ENCODE measurements around the gene ZNF407.

ZNF407 gene

GRCh38 chr18:75045272-75045671 is 447.6 kb downstream of the ZNF407 start:
- Histone ChIP-seq H3K9me3 (ENCODE audit: insufficient read depth, low read length) (no peaks in the 10 kb centered on the region), H3K9ac (ENCODE audit: insufficient read length, low read depth) (no peak overlapping the region), H3K27me3 (ENCODE audit: insufficient read depth, insufficient read length) (no peaks in the 10 kb centered on the region), H3K4me1 (ENCODE audit: insufficient read depth, insufficient read length) (no peaks in the 10 kb centered on the region), H3K36me3 (ENCODE audit: insufficient read depth, insufficient read length, low read length) (no peaks in the 10 kb centered on the region), H3K4me3 (ENCODE audit: insufficient read length, low read depth) (no peak overlapping the region)
- DNase-seq (ENCODE audit: low read depth, low spot score): no peak
- TF ChIP-seq YY1 (IDR thresholded peaks at IDR 0.05; ENCODE audit: insufficient read depth, insufficient read length) (no peak), SUZ12 (IDR thresholded peaks at IDR 0.05; ENCODE audit: extremely low read depth, insufficient read depth, insufficient read length) (no peak)

GRCh38 chr18:75047240-75047961 is 449.7 kb downstream of the ZNF407 start:
- TF ChIP-seq ZNF274 (IDR thresholded peaks at IDR 0.05; ENCODE audit: low read depth, low read length) (no peak), YY1 (IDR thresholded peaks at IDR 0.05; ENCODE audit: insufficient read depth, insufficient read length) (no peak), SUZ12 (IDR thresholded peaks at IDR 0.05; ENCODE audit: extremely low read depth, insufficient read depth, insufficient read length) (no peak)

GRCh38 chr18:75048776-75049454 is 451.2 kb downstream of the ZNF407 start:
- H3K9ac ChIP-seq (ENCODE audit: insufficient read length, low read depth): no peak overlapping the region
- no peaks in the 10 kb centered on the region for H3K27me3 ChIP-seq (ENCODE audit: insufficient read depth, insufficient read length)
- H3K36me3 ChIP-seq (ENCODE audit: insufficient read depth, insufficient read length, low read length): no peaks in the 10 kb centered on the region
- TF ChIP-seq SUZ12 (IDR thresholded peaks at IDR 0.05; ENCODE audit: extremely low read depth, insufficient read depth, insufficient read length) (no peak), YY1 (IDR thresholded peaks at IDR 0.05; ENCODE audit: insufficient read depth, insufficient read length) (no peak), ZNF274 (IDR thresholded peaks at IDR 0.05; ENCODE audit: low read depth, low read length) (no peak)
- no peak for DNase-seq (ENCODE audit: low read depth, low spot score)
- no peaks in the 10 kb centered on the region for H3K9me3 ChIP-seq (ENCODE audit: insufficient read depth, low read length)
- H3K4me3 ChIP-seq (ENCODE audit: insufficient read length, low read depth): no peak overlapping the region
- no peaks in the 10 kb centered on the region for H3K4me1 ChIP-seq (ENCODE audit: insufficient read depth, insufficient read length)

More at GRCh38 chr18:75047240-75047961, 449.7 kb downstream of the ZNF407 start:
- no peaks in the 10 kb centered on the region for H3K27me3 ChIP-seq (ENCODE audit: insufficient read depth, insufficient read length)
- no peak for DNase-seq (ENCODE audit: low read depth, low spot score)
- no peaks in the 10 kb centered on the region for H3K36me3 ChIP-seq (ENCODE audit: insufficient read depth, insufficient read length, low read length)
- H3K4me1 ChIP-seq (ENCODE audit: insufficient read depth, insufficient read length): no peaks in the 10 kb centered on the region
- H3K9ac ChIP-seq (ENCODE audit: insufficient read length, low read depth): no peak overlapping the region
- no peaks in the 10 kb centered on the region for H3K9me3 ChIP-seq (ENCODE audit: insufficient read depth, low read length)
- no peak overlapping the region for H3K4me3 ChIP-seq (ENCODE audit: insufficient read length, low read depth)

DNA sequence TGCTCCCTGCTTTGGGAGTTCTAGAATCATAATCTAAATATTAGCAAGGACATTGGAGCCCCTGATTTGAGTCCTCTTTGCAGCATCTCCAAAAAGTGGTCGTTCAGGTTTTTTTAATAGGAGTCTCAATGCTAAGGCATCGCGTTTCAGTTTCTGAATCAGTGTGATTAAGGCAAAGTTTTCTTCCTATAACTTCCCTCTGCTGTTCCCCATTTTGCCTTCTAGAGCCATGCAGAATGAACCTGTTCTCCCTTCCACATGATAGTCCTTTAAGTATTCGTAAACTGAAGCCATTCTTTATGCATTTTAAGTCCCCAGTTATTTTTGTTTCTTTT is 451.8 kb downstream of the ZNF407 start:
- no peak for DNase-seq (ENCODE audit: low read depth, low spot score)
- Histone ChIP-seq H3K4me1 (ENCODE audit: insufficient read depth, insufficient read length) (no peaks in the 10 kb centered on the region), H3K4me3 (ENCODE audit: insufficient read length, low read depth) (no peak overlapping the region), H3K36me3 (ENCODE audit: insufficient read depth, insufficient read length, low read length) (no peaks in the 10 kb centered on the region), H3K27me3 (ENCODE audit: insufficient read depth, insufficient read length) (no peaks in the 10 kb centered on the region), H3K9ac (ENCODE audit: insufficient read length, low read depth) (no peak overlapping the region), H3K9me3 (ENCODE audit: insufficient read depth, low read length) (no peaks in the 10 kb centered on the region)
- TF ChIP-seq ZNF274 (IDR thresholded peaks at IDR 0.05; ENCODE audit: low read depth, low read length) (no peak), SUZ12 (IDR thresholded peaks at IDR 0.05; ENCODE audit: extremely low read depth, insufficient read depth, insufficient read length) (no peak), YY1 (IDR thresholded peaks at IDR 0.05; ENCODE audit: insufficient read depth, insufficient read length) (no peak)

GRCh38 chr18:75051757-75052156 is 454.1 kb downstream of the ZNF407 start:
- no peak for TF ChIP-seq SUZ12 (IDR thresholded peaks at IDR 0.05; ENCODE audit: extremely low read depth, insufficient read depth, insufficient read length)
- TF ChIP-seq YY1 (IDR thresholded peaks at IDR 0.05; ENCODE audit: insufficient read depth, insufficient read length): no peak
- no peak for TF ChIP-seq ZNF274 (IDR thresholded peaks at IDR 0.05; ENCODE audit: low read depth, low read length)
- no peaks in the 10 kb centered on the region for H3K9me3 ChIP-seq (ENCODE audit: insufficient read depth, low read length)
- H3K27me3 ChIP-seq (ENCODE audit: insufficient read depth, insufficient read length): no peaks in the 10 kb centered on the region
- no peak overlapping the region for H3K4me3 ChIP-seq (ENCODE audit: insufficient read length, low read depth)
- H3K9ac ChIP-seq (ENCODE audit: insufficient read length, low read depth): no peak overlapping the region
- DNase-seq (ENCODE audit: low read depth, low spot score): no peak
- H3K4me1 ChIP-seq (ENCODE audit: insufficient read depth, insufficient read length): no peaks in the 10 kb centered on the region
- H3K36me3 ChIP-seq (ENCODE audit: insufficient read depth, insufficient read length, low read length): no peaks in the 10 kb centered on the region

DNA sequence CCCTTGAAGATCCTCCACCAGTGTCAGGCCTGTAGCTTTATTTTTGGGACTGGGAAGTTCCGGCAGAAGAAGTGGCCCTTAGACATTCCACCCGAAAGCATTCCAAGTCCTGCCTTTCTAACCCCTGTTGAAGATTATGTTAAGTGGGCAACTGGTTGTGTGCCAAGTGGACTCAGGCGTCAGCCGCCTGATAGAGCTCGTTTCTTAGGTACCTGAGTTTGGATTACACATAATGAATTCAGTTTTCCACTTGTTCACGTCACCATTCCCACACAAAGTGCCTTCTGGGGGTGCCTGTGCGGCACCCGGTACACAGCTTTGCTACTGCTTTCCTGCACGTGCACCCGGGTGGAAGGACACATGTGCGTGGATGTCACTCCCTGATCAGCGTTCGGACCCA is 454.8 kb downstream of the ZNF407 start:
- TF ChIP-seq YY1 (IDR thresholded peaks at IDR 0.05; ENCODE audit: insufficient read depth, insufficient read length) (no peak), ZNF274 (IDR thresholded peaks at IDR 0.05; ENCODE audit: low read depth, low read length) (no peak), SUZ12 (IDR thresholded peaks at IDR 0.05; ENCODE audit: extremely low read depth, insufficient read depth, insufficient read length) (no peak)
- no peak overlapping the region for H3K4me3 ChIP-seq (ENCODE audit: insufficient read length, low read depth)
- DNase-seq (ENCODE audit: low read depth, low spot score): no peak
- no peak overlapping the region for H3K9ac ChIP-seq (ENCODE audit: insufficient read length, low read depth)
- H3K36me3 ChIP-seq (ENCODE audit: insufficient read depth, insufficient read length, low read length): no peaks in the 10 kb centered on the region
- no peaks in the 10 kb centered on the region for H3K4me1 ChIP-seq (ENCODE audit: insufficient read depth, insufficient read length)
- H3K9me3 ChIP-seq (ENCODE audit: insufficient read depth, low read length): no peaks in the 10 kb centered on the region
- H3K27me3 ChIP-seq (ENCODE audit: insufficient read depth, insufficient read length): no peaks in the 10 kb centered on the region

DNA sequence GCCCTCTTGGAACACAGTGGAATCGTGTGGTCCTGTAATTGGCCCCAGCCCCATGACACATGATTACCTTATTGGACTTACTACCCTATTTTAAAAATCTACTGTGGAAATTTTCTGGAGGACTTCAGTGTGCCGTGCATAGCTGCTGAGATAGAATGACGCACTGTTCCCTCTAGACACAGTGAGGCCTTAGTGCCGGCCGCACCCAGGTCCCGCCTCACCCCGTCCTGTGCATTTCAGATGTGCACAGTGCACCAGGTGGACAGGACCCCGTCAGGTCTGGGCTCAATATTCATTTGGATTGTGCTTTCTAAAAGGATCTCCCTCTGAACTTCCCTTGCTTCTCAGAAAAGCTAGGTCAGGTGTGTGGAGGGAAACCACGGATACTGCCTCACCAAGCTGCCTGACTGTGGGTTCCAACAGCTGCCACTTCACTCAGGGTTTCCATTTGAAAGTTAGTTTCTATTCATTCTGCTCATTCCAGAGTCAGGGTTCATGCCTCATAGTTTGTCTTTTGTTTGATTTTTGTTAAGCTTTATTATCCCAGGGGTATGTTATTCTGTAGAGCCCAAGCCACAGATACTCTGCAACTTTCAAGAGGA is 455.5 kb downstream of the ZNF407 start:
- no peak for DNase-seq (ENCODE audit: low read depth, low spot score)
- Histone ChIP-seq H3K36me3 (ENCODE audit: insufficient read depth, insufficient read length, low read length) (no peaks in the 10 kb centered on the region), H3K4me3 (ENCODE audit: insufficient read length, low read depth) (no peak overlapping the region)

More for the DNA sequence above, 455.5 kb downstream of the ZNF407 start:
- no peaks in the 10 kb centered on the region for H3K27me3 ChIP-seq (ENCODE audit: insufficient read depth, insufficient read length)
- no peak overlapping the region for H3K9ac ChIP-seq (ENCODE audit: insufficient read length, low read depth)
- TF ChIP-seq ZNF274 (IDR thresholded peaks at IDR 0.05; ENCODE audit: low read depth, low read length): no peak
- no peak for TF ChIP-seq SUZ12 (IDR thresholded peaks at IDR 0.05; ENCODE audit: extremely low read depth, insufficient read depth, insufficient read length)
- TF ChIP-seq YY1 (IDR thresholded peaks at IDR 0.05; ENCODE audit: insufficient read depth, insufficient read length): no peak
- no peaks in the 10 kb centered on the region for H3K9me3 ChIP-seq (ENCODE audit: insufficient read depth, low read length)
- no peaks in the 10 kb centered on the region for H3K4me1 ChIP-seq (ENCODE audit: insufficient read depth, insufficient read length)

Data from NT2/D1 (cell line).